C1 segment of cervical spinal cord (tissue), 14 donors: Measurements from ENCODE around the gene OR2V2.
"Not testable (repeated sequence)": the region's sequence is repeated elsewhere in the genome, so short reads cannot be mapped to it uniquely, and the experiment has no call there.

ENCODE experiments used
- DNase-seq, 14 donors: peaks; one replicate each; lab custom pipeline; 2025; lab: John Stamatoyannopoulos, UW

OR2V2 gene

GRCh38 chr5:181114844-181115778 is 32.3 kb upstream of the OR2V2 start:
- DNase-seq, result no peak

GRCh38 chr5:181118369-181118768 is 29.0 kb upstream of the OR2V2 start:
- no peak for DNase-seq

DNA sequence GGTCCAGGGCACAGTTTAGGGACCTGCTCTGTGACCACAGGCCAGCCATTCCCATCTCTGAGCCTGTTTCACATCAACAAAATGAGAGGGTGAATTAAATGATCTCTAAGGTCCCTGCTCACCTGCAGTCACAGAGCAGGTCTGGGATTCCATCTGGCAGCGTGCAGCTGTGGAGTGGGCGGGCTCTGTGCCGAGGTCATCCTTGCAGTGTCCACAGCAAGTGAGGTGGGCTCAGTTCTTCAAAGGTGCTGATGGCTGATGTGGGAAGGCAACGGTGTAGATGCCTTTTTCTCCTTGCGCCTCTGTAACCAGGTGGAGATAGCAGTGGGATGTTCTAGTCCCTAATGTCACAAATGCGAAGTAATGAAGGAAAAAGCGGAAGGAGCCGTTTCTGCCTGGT is 28.3 kb upstream of the OR2V2 start:
- DNase-seq, result no peak

- no peak for DNase-seq
Observed at GRCh38 chr5:181120306-181120705, 27.1 kb upstream of the OR2V2 start.

- no peak for DNase-seq
Observed at GRCh38 chr5:181120761-181121160, 26.6 kb upstream of the OR2V2 start.

DNA sequence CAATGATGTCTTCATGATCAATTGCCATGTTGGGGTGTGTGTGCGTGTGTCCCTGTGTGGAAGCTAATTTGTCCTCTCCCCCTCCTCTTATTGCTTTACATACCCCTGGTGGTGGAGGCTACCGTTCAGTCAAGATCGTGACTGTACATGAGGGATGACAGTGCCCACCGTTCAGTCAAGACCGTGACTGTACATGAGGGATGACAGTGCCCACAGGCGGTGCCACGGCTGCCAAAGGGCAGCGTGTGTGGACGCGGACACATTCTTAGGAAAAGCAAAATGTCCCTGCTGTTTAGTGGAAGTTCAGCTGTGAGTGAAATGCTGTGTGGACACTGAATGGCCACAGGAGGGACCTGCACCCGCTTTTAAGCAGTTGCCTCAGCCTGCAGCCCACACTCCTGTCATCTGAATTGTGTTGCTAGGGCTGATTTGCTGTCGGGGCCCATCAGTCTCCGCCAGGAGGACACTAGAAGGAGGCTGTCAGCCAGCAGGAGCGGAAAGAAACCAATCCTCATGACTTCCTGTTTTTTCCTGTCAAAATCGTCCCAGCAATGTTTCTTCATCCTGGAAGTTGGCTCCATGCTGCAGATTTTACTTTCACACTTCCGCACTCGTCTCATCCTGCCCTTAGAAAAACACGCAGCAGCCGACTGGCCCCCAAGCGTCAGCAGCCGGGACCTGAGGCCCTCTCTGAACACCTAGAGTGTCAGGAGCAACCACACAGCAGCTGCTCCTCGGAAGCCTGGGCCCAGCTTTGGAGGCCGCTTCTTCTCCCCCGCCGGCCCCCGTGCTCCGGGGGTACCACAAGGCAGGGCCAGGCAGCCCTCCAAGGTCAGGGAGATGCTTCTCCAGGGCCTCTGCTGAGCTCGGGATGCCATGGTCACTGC is 25.5 kb upstream of the OR2V2 start:
- DNase-seq, result peak in 2 of 14 donors; percentile 3 to 31

- DNase-seq, result no peak
Observed at GRCh38 chr5:181124526-181124925, 22.9 kb upstream of the OR2V2 start.

DNA sequence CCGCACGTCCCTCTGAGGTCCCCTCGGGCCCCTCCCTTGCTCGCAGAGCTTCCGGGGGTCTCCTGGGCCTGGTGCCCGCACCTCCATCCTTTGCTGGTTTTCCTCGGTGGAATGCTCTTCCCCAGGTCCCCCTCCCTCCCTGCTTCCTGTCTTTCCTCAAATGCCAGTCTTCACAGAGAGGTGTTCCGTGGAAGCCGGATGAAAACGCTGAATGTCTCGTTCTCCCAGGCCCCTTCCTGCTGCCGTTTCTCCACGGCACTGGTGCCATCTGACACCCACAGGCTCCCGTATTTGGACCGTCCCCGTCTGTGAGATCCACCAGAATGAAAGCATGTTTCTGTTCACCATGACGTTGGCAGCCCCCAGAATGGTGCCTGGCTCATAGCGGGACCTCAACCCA is 20.5 kb upstream of the OR2V2 start:
- no peak for DNase-seq

- no peak for DNase-seq
Observed at GRCh38 chr5:181127456-181127855, 19.9 kb upstream of the OR2V2 start.

GRCh38 chr5:181127907-181128626 is 19.3 kb upstream of the OR2V2 start:
- DNase-seq, result no peak

DNA sequence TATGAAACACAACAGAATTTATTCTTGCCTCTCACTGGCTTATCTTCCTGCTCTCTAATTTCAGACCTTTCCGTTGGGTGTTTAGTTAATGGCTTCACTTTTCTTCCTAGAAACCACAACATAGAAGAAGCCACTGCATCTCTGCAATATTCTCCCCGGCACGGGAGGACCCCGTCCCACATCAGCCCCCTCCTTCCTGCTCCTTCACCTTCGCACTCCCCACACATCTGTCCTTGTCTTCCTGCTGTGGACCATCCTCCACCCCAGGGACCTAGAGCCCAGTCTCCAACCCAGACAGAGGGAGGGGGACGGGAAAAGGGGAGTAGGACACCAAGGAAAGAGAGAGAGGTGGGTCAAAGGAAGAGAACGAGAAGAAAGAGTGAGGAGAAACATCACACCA is 17.8 kb upstream of the OR2V2 start:
- DNase-seq, result no peak

DNA sequence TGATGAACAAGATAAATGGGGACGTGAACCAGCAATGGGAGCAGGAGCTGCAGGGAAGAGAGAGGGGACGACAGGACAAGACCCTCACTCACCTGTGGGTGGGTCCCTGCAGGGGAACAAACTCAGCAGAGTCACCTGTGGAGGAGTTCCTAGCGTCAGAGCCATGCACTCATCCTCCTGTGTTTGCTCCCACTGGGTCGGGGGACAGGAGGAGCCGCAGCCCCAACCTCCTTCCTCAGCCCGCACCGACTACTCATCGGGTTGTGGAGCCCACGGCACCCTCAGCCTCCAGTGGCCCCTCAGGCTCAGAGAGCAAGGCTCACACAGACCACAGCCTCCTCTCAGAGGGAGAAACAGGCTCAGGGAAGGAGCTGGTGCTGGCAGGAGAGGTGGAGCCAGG is 17.3 kb upstream of the OR2V2 start:
- DNase-seq, result not testable (repeated sequence)

DNA sequence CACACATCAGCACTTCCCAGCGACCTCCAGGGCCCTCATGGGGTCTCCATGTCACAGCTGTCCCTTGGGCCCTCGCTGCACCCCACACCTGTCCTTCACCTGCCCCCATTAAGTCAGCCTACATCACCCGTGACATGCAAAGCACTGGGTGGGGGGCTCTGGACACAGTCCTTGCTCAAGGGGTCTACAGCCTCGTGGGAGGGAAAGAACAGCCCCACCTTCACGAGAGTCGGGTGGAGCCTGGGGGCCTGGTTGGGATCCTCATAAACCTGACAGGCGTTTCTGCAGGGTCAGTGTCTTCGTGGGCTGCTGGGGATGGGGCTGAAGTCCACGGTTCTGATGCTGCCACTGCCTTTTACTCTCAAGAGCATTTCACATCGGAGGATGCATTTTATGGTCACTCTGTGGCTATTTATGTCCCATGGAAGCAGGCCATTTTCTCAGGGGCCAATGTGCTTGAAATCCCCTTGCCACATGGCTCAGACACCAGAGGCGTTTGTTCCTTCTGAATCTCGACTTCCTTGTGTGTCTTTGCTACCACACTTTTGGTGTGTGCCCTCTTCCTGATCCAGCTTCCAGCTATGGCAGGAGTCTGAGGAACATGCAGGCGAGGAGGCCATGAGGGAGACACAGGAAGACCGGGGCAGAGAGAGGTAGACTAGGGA is 16.4 kb upstream of the OR2V2 start, which contains the start of gene OR2V1:
TSS of gene OR2V1 (minus strand) at position 338 of the 665 bp plus-strand sequence. CDS start 5,865 bp downstream, outside the sequence.
- DNase-seq, result no peak

DNA sequence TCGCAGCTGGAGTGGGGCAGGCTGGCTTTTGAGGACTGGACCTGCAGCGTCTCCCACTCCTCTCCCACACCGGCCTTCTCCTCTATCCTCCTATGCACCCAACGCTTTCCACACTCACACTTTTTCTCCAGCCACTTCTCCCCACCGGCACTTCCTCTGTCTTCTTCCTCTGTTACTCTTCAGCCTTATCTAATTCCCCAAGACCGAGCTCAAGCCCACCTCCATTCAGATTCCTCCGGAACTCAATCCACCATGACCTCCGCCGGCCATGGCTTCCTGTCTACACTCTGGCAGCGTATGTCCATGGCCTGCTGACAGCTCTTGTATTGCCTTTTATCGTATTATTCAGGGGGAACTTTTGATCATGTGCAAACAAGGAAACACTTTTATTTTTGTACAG is 15.9 kb upstream of the OR2V2 start:
- DNase-seq, result no peak

DNA sequence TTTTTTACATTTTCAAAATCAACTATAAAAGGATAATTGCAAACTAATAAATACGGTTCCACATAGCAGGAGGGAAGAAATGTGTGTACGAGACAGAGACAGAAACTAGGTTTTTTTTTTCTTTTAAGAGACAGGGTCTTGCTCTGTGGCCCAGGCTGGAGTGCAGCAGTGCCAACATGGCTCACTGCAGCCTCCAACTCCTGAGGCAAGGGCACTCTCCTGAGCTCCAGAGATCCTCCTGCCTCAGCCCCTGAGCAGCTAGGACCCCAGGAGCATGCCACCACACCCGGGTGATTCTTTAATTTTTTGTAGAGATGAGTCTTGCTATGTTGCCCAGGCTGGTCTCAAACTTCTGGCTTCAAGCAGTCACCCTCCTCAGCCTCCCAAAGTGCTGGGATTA is 14.3 kb upstream of the OR2V2 start:
- DNase-seq, result no peak

- no peak for DNase-seq
Observed at GRCh38 chr5:181133610-181134231, 13.7 kb upstream of the OR2V2 start.

- no peak for DNase-seq
Observed at GRCh38 chr5:181134259-181134658, 13.1 kb upstream of the OR2V2 start.

DNA sequence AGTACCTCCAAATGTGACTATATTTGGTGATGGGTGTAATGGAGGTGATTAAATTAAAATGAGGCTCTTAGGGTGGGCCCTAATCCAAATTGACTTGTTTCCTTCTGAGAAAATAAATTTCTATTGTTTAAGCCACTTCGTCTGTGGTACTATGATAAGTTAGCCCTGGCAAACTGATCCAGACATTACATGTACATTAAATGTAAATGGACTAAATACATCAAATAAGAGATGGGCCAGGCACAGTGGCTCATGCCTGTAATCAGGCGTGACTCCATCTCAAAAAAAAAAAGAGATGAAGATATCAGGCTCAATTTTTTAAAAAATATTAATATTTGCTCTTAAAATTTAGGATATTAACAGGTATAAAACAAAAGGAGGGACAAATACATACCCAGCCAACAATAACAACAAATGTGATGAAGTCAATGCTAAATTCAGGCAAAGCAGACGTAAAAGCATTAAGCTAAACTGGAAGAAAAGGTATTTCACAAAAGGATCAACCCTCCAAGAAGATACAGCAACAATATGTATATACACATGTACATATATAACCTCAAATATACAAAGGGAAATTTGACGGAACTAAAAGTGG is 10.9 kb upstream of the OR2V2 start:
- DNase-seq, result no peak

GRCh38 chr5:181138258-181138657 is 9.1 kb upstream of the OR2V2 start:
- DNase-seq, result no peak

- DNase-seq, result no peak
Observed at GRCh38 chr5:181140766-181141165, 6.6 kb upstream of the OR2V2 start.
